HG03469 (cell line): ENCODE data around the gene TSHZ2.
"Not testable (repeated sequence)": the region's sequence is repeated elsewhere in the genome, so short reads cannot be mapped to it uniquely, and the experiment has no call there.

Source experiments
- ATAC-seq: cut with Tn5 transposase; IDR thresholded peaks from one replicate; pipeline ENCODE4 v1.9.1; 2021; ENCODE audit warnings: mild to moderate bottlenecking, moderate library complexity, moderate number of reproducible peaks; ENCODE audit not compliant: unreplicated experiment

The TSHZ2 gene

GRCh38 chr20:52963131-52963530 lies 9.0 kb upstream of the TSHZ2 start:
- ATAC-seq = no peak

- ATAC-seq = no peak
These were observed 8.0 kb upstream of the TSHZ2 start for GRCh38 chr20:52964131-52964530.

- no peak for ATAC-seq
These were observed 6.8 kb upstream of the TSHZ2 start for GRCh38 chr20:52965380-52965779.

- no peak for ATAC-seq
These were observed 6.3 kb upstream of the TSHZ2 start for GRCh38 chr20:52965819-52966218.

DNA sequence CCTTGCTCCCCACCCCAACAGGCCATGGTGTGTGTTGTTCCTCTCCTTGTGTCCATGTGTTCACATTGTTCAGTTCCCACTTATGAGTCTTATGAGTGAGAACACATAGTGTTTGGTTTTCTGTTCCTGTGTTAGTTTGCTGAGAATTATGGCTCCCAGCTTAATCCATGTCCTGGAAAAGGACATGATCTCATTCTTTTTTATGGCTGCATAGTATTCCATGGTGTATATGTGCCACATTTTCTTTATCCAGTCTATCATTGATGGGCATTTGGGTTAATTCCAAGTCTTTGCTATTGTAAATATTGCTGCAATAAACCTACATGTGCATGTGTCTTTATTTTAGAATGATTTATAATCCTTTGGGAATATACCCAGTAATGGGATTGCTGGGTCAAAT lies 5.6 kb upstream of the TSHZ2 start:
- not testable (repeated sequence) for ATAC-seq

- no peak for ATAC-seq
These were observed 514 bp upstream of the TSHZ2 start for GRCh38 chr20:52971498-52972189.

DNA sequence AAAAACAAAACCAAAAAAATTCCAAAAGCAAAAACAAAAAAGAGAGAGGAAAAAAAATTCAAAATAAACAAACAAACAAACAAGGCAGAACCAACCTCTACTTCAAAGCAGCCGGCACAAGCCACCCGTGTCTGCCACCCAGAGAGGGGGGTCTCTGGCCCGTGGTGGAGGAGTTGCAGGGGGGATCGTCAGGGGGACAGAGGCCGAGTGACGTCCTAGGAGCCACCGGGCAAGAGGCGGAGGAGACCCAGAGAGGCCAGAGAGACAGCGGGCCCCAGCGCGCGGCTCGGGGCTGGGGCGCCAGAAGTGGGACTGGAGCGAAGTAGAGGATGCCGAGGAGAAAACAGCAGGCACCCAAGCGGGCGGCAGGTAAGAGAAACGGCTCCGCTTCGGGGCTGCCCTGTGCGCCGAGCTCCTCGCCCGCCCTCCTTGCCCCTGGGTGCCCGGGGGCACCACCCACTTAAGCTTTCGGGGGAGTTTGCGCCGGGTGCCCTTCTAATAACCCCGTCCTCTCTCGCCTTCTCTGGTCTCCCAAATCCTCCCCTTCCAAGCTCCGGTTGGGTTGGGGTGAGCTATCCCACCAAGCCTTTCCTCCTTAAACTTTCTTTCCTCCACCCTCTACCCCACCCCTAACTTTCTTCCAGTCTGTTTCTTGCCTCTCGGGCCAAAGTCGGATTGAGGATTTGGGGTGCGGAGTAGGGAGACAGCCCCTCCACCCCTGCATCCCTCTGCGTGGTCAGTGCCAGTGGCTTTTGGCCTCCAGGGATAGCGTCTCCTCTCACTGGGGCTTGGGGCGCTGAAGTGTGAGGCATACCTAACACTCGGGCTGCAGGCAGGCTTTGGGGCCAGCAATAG lies 1.0 kb downstream of the TSHZ2 start:
- no peak for ATAC-seq

GRCh38 chr20:52974179-52974594 lies 2.0 kb downstream of the TSHZ2 start:
- ATAC-seq = no peak

DNA sequence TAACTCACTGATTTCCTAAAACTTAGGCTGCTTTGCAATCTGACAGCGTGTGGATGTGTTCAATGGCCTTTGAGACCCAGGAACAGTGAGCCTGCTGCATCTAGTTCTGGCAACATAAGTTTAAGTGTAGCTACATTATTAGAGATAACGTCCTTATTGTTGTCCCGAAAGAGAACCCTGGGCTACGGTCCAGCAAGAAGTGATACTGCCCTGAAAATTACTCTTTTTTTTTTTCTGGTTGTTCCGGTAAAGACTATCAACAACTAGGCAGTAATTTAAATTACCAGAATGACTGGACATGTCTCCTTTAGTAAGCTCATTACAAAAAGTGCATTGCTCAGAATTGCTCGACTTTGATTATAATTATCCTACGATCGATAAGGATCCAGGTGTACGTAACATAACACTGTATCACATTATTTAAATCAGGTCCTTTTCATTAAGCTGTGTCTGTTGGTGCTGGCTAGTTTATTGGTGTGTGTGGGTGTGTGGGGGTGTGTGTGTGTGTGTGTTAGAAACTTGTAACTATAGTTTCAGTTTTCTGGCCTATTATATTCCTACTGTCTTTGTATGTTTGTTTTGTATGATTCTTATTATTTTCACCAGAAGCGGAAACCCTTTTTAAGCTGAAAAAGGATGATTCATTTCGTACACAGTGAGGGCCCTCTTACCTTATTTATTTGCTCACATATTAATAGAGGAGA lies 3.0 kb downstream of the TSHZ2 start:
- no peak for ATAC-seq

DNA sequence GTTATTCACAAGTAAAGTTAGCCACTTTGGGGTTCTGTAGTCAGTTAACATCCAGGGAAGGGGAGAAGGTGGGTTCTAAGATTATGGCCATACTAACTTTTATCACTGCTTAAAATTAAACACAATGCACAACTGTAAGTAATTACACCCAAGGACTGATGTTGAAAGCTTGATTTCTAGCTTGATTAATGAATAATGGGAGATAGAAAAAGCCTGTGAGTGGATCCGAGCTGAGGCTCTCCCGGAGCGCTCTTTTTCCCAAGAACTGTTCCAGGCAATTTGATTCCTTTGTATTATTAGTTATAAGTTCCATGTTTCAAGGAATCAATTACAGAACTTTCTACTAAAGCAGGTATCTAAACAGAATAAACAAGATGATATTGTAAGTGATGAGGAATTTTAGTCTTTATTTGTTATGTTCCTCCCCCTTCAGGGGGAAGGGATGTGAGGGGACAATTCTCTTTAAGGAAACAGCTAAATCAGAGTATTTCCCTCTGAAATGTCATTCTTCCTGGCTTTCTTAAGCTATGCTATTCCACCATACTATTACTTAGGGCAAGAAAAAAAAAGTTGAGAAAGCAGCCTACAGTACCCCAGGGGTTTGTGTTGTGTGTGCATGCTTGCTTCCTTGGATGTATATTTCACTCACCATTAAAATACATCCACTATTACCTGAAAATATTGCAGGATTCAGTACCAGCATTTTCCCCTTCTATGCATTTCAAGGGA lies 3.8 kb downstream of the TSHZ2 start:
- ATAC-seq = no peak

GRCh38 chr20:52978851-52979250 lies 6.7 kb downstream of the TSHZ2 start:
- no peak for ATAC-seq

DNA sequence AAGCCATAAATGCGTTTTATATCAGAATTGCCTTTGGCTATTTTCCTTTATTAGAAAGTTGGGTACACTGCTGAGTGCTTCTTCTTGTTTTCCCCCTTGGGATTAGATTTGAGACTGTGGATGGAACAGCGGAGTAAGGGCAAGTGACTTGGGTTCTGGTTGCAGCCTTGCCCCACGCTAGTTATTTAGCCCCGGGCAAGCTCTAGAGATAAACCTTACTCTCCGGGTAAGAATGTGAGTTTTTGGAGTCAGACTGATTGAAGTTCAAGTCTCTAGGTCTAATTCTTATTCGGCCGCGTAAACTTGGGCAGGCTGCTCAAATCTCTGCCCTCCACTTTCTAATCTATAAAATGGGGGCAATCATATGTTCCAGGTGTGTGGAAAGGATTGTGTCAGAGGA lies 8.9 kb downstream of the TSHZ2 start:
- ATAC-seq = no peak

GRCh38 chr20:52983726-52984450 lies 11.7 kb downstream of the TSHZ2 start:
- no peak for ATAC-seq

DNA sequence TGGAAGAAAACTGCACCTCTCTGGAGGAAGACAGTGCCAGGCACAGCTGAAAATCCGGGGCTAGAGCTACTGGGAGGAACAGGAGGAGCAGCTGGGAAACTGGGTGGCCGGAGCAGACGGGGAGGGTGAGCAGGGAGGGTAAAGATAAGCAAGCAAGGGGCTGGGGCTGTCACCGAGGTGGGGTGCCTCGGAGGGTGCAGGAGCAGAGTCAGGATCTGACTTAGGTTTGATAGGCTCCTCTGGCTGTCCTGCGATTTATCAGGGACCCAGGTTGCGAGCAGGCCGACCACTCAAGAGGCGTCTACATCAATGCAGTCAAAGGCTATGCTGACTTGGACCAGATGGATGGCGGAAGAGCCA lies 12.3 kb downstream of the TSHZ2 start:
- ATAC-seq = no peak

- no peak for ATAC-seq
These were observed 13.5 kb downstream of the TSHZ2 start for GRCh38 chr20:52985687-52986086.

- no peak for ATAC-seq
These were observed 15.1 kb downstream of the TSHZ2 start for GRCh38 chr20:52987295-52987694.

DNA sequence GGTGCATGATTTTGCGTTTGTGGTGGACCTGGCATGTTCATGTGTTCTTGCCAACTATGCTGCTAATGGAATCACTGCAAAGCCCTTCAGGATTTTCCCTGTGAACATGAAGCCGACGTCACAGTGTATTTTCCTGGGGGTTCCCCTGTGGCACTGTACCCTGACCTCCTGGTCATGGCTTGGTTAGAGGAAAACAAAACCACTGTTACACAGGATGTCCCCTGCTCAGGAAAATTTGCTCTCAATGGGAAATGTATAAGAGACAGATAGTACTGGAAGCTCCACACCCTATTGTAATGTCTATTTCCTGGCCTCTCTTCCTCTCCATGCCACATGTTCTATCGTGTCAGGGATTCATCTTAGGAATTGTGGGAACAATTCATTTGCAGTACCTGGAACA lies 19.7 kb downstream of the TSHZ2 start:
- no peak for ATAC-seq

GRCh38 chr20:52992632-52993031 lies 20.5 kb downstream of the TSHZ2 start:
- ATAC-seq = no peak

GRCh38 chr20:52993076-52993475 lies 20.9 kb downstream of the TSHZ2 start:
- no peak for ATAC-seq

DNA sequence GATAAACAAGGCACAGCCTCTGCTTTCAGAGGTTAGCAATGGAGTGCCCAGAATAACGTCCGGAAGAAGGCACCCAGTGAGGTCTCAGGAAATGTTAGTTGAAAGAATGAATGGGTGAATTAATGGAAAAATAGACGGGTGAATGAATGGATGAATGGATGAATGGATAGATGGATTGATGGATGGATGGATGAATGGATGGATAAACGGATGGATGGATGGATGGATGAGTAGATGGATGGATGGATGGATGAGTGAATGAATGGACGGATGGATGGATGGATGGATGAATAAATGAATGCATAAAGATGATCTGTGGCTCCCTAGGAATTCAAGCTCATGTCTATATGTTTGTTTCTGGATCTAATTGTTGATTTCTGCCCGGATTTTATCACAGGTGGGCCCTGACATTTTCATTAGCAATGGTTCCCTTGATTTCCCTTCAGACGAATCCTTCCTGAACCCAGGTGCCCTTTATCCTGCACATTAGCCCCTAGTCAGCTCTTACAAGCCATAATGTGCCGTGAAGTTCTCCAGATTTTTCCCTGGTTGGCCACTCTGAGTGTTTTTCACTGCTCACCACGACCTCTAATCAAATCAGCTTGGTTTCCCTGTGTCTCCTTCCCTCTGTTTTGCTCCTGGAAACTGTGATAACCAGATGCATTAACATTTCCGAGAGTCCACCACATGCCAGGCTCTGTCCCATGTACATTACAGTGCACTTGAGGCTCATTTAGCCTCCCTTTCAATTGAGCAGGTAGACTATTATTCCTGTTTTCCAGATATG lies 22.2 kb downstream of the TSHZ2 start:
- no peak for ATAC-seq
